Hematopoietic multipotent progenitor cell treated with erythropoietin and hydrocortisone succinate and interleukin-3 and kit ligand, for 8 days (in vitro differentiated cells): ENCODE data around the gene CCND1.
A peak's percentile ranks its signal among the peaks of the same experiment; 100 is the strongest.
"Not testable (repeated sequence)": the region's sequence is repeated elsewhere in the genome, so short reads cannot be mapped to it uniquely, and the experiment has no call there.

Source experiments
- DNase-seq: peaks from one replicate; pipeline ENCODE4 v3.0.0-alpha.2; 2015

The CCND1 gene

DNA sequence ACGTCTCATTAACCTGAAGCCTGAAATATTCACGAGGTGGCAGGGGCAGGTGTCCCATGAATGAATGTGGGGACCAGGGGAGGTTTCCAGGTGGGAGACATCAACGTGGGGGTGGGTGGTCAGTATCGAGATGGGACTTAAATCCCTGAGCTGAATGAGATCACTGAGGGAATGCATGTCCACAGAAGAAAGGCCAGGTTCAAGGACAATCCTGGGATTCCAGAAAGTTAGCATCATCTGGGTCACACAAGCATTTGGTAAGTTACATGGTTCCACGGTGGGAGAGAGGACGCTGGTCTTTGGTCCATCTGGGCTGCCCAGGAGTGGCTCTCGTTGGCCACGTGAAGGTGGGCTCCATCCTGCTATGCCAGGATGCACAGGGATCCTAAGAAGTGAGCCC is 22.7 kb upstream of the CCND1 start:
- DNase-seq: no peak

DNA sequence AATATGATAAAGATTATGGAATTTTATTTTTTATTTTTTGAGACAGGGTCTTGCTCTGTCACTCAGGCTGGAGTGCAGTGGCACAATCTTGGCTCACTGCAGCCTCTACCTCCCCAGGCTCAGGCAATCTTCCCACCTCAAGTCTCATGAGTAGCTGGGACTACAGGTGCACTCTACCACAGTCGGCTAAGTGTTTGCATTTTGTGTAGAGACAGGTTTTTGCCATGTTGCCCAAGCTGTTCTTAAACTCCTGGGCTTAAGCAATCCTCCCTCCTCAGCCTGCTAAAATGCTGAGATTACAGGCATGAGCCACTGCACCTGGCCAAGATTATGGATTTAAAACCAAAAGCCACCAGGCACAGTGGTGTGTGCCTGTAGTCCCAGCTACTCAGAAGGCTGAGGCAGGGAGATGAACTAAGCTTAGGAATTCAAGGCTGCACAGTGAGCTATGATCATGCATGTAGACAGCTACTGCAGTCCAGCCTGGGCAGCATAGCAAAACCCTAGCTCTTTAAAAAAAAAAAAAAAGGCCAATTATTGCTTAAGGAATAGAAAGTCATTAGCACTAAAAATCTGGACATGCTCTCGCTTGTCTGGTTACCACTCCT is 20.2 kb upstream of the CCND1 start:
- no peak for DNase-seq

DNA sequence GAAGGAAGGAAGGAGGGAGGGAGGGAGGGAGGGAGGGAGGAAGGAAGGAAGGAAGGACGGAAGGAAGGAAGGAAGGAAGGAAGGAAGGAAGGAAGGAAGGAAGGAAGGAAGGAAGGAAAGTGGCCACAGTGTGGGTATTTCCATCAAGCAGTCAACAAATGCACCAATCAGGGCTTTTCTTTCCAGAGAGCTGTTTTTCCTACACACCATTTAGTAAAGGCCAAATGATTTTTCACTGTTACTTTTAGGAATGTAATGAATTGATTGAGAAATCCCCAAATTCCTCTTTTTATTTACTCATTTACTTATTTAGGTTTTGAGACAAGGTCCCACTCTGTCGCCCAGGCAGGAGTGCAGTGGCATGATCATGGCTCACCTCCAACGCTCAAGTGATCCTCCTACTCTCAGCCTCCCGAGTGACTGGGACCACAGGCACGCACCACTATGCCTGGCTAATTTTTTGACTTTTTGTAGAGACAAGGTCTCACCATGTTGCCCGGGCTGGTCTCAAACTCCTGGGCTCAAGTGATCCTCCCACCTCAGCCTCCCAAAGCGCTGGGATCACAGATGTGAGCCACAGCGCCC is 18.8 kb upstream of the CCND1 start:
- DNase-seq: not testable (repeated sequence)

DNA sequence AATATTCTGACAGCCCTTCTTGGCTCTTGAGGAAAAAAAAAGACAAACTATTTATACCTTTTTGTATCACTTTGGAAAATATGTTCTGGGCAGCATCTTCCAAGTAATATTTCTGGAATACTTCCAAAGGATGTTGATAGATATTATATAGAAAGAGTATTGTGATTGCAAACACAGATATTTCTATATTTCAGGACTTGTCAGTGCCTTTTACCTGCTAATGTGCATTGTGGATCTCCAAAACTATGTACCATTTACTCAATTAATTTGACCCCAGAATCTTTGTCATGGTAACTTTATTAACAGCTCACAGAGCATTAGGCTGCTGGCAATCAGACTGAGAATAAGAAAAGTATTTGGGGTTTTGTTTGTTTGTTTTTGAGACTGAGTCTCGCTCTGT is 16.7 kb upstream of the CCND1 start:
- no peak for DNase-seq

DNA sequence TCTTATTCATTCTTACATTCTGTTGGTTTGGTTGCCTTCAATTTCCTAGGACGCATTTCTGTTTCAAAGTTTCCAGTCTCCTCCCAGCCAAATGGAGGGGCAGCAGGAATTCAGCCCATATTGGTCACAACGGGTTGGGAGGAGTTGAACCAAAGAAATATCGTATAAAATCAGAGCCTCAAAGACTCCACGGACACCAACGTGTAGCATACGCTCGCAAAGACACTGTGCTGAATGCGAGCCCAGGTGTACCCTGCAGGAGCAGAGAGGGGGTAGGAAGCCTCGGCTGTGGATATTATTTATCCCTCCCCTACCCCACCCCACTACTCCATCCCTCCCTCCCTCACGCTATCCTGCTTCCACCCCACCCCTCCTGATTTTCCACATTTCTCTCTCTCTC is 15.5 kb upstream of the CCND1 start:
- no peak for DNase-seq

DNA sequence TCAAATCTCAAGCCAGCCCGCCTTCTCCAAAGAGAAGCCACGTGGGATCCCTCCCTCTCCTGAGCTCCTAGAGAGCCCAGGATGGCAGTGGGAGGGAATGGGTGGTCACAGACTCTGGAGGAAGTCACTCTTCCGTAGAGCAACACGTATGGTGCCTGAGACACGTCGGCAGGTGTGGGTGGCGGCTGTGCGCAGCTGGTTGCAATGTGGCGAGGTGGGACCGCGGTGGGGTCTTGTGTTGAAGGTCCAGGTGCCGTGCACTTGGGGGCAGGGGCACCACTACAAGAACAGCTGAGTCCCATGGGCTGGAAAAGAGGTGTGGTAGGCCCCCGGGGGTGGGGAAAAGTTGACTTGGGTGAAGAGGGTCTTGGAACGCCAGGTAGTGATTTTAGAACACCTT is 13.4 kb upstream of the CCND1 start:
- no peak for DNase-seq

DNA sequence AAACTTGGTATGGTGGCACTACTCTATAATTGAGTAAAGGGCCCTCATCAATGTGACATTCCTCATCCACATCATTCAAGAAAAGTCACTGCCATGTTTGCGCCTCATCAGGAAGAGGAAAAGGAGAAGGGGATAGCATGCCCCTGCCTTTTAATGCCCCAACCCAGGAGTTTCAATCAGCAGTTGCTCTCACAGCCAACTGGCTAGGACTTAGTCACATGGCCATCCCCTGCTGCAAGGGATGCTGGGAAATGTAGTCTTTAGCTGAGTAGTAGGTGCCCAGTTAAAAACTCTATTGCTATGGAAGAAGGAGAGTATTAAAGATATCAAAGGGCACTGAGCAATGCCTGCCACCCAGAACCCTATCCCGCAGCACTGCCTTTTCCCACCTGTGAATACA is 10.9 kb upstream of the CCND1 start:
- DNase-seq: peak; percentile 23

DNA sequence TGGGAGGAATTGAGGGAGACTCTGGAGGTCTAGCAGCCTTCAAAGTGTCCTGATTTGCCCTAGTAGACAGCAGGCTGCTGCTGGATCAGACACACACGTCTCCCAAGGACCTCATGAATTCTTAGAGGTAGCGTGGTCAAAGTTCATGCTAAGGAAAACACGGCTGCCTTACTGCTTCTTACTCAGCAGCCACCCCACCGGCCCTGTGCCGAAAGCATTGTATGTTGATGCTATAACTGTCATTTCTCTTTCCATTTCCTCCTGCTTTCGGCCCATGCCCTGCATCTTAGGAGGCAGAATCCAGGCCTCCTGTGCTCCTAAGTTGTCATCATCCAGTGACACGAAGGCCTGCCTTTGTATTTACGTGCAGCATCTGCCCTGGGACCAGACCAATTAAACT is 10.5 kb upstream of the CCND1 start:
- no peak for DNase-seq

DNA sequence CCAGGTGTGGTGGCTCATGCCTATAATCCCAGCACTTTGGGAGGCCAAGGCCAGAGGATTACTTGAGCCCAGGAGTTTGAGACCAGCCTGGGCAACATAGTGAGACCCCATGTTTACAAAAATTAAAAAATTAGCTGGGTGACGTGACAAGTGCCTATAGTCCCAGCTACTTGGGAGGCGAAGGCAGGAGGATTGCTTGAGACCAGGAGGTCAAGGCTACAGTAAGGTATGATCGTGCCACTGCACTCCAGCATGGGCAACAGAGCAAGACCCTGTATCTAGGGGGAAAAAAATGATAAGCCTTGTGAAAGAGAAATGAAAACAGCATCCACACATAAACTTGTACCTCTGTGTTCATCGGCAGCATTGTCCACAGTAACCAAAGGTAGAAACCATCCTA is 8.1 kb upstream of the CCND1 start:
- no peak for DNase-seq

DNA sequence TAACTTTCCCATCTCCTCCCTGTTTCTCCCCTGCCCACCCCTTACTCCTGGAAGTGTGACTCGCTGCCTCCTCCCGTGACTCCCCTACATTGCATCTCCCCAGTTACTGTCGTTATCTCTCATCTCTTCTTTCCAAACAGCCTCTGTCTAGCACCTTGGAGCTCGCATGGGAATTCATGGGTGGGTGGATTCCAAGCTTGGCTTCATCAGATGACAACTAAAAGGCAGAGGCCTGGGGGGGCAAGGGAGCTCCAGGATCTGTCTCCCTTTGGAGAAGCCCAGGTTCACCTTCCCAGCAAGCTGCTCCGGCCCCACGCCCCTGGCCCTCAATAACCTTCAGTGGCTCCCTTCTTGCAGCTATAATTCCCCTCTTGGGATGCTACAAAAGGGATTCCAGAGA is 6.9 kb upstream of the CCND1 start:
- no peak for DNase-seq

DNA sequence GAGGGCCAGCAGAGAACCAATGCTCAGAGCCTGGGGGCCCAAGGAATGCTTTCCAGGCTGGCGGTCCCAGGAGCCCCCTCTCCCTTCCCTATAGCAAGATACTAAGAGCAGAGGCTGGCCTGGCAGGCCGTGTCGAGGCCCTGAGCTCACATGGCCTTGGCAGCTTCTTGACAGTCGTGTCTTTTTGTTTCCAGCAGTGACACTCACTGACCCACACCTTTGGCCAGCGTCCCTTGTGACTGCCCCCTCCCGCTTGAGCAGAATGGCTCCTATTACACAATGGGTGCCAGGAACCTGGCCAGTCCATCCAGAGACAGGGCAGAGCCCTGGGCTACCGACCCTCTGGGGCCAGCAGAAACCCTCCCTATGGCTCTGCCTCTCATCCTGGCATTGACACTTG is 6.4 kb upstream of the CCND1 start:
- DNase-seq: no peak

DNA sequence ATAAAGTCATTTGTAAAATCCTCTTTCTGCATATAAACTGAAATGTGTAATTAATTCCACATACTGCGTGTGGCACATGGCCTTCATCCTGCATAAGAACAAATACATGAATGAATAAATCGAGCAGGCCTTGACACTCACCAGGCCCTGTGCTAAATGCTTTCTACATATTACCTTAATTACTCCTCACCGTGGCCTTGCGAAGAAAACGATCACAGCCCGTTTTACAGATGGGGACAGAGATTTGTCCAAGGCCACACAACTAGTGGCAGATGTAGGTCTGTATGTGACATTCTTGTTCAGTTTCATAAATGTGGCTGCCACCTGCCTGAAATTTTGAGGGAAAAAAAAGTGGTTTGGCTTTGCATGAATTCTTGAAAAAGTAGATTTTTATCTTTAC is 5.8 kb upstream of the CCND1 start:
- DNase-seq: no peak

DNA sequence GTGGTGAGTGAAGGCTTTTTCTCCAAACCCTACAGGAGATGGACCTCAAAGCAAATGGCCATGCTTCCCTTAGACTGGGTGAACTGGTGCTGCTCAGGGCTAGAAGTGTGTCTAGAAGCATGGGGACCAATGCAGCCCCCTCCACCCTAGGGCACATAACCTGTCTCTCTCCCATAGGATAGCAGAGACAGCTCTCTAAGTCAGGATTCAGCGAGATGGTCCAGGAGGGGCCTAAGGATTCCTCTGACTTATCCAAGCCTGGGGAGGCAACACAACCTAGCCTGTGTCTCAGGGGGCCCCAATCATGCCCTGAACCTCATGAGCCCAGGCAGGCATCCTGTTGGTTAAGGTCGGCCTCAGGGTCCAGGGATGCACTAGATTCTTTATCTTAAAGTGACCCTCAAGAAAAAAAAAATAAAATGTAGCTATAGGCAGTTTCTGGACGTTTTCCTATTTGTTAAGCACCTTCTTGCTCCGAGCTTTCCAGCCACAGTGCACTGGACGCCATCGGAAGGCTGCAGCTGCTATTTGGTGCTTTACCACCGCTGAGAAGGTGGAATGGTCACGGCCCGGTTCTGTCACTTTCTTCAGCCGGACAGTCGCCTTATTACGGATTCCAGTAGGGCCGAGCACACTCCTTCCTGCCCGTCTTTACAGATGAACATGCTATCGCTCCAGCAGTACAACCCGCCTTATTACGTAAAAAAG is 5.0 kb upstream of the CCND1 start:
- no peak for DNase-seq

DNA sequence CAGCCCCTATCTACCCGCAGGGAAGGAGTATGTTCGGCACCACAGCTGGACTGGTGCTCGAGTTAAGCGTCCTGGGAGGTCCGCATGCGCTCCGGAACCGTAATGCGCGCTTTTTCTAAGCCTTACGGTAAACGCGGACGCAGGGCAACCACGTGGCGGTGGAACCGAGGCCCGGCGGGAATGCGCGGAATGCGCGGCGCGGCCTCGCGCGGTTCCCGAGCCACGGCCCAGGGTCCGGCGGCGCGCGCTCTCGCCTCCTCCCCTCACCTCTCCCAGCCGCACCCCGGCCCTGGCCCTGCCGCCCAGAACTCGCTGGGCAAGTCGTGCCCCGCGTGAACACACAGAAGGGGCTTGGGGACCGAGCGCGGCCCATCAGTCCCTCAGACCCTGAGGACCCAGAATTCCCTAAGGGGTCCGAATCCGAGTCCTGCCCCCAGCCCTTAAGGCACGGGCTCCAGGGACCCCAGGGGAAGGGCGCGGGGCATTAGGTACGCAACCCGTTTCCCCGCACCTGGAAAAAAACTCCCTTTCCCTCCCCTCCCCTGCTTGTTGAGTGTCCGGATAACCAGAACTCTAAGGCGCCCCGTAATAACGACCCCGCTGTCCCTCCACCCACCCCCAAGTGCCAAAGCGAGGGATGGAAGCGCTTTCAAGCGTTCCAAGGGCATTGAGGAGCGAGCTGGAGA is 4.3 kb upstream of the CCND1 start:
- peak; percentile 41 for DNase-seq

DNA sequence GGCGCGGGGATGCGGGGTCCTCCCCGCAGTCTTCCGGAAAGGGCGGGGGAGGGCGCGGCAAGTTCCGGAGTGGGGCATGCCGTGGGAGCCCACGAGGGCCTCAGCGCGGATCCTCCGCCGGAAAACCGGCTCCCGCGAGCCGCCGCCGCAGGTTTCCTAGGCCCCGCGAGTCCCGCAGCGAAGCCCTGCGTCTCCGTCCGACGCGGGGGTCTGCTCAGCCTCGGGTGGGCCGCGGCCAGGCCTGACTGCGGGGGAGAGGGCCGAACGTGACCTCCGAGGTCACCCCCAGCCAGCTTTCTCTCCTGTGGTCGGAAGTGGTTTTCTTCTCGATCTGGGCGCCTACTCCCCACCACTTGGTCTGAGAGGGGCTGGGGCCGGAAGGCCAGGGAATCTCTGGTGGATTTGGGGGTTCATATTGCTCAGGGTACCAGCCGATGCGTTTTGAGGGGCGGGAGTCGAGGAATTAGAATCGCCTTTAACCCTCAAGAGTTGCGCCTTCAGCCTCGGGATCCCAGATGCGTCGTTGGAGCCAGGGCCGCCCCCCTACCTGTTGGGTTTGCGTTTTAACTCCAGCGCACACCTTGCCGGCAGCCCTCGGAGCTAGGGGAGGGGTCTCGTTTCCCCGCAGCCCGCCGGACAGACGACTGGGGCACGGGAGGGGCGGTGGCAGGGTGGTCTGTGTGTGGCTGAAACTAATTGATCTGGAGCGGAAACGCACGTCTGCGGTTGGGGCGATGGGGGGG is 3.6 kb upstream of the CCND1 start:
- DNase-seq: no peak

DNA sequence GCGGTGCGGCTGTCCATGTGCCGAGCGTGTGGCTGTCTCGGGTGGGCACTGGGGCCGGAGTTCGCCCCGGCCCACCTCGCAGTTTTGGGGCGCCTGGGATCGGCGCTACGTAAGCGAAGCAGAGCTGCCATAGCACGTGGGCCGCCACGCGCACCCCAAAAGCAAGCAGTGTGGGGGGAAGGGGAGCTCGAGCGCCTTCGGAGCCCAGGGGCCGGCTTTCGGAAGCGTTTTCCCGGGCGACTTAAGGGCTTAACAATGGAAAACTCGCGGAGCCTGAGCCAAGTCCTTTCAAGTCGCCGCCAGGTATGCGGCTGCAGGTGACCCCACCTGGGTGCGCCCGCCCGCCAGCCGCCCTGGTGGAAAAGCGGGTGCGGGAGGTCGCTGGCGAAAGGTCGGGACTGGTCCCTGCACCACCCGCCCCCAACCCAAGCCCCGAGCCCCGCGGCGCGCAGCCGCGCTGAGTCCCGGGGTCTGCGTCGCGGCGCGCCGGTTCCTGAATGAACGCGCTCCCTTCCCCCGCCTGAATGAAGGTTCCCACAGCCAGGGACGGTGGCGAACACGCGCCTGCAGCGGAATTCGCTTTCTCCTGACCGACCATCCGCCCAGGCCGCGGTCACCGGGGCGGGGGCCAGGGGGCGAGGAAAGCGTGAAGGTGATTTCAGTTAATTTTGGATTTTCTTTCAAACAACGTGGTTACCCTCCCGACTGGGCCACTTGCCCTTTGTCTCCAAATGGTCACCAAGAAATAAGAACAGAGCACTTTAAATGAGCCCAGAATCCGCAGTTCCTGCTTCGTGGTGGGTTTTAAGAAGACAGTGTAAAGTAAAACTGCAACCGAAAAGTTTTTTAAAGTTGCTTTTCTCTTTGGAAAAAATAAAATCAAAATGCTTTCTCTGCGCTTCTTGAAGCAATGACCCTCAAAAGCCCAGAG is 2.8 kb upstream of the CCND1 start:
- peak; percentile 16 for DNase-seq

DNA sequence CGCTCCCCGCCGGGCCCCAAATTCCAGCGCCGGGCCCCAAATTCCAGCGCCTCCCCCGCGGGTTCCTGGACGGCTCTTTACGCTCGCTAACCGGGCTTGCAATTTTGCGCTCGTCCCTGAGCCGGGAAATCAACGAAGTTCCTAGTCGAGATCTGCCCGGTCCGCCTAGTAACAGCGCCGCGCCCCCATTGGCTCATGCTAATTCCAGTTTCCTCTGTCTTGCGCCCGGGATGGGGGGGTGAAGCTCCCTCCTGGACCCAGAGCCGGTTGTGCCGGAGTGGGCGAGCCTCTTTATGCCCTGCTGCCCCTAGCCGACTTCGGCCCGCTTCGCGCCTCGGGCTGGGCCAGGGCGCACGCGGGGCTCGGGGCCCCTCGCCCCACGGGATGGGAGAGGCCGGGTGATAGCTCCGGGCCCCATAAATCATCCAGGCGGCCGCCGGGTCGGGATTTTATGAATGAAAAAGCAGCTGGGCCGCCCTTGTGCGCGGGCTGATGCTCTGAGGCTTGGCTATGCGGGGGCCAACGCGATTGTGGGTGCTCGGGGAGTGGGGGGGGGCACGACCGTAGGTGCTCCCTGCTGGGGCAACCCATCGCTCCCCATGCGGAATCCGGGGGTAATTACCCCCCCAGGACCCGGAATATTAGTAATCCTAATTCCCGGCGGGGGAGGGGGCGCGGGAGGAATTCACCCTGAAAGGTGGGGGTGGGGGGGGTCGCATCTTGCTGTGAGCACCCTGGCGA is 1.8 kb upstream of the CCND1 start:
- peak; percentile 86 for DNase-seq

DNA sequence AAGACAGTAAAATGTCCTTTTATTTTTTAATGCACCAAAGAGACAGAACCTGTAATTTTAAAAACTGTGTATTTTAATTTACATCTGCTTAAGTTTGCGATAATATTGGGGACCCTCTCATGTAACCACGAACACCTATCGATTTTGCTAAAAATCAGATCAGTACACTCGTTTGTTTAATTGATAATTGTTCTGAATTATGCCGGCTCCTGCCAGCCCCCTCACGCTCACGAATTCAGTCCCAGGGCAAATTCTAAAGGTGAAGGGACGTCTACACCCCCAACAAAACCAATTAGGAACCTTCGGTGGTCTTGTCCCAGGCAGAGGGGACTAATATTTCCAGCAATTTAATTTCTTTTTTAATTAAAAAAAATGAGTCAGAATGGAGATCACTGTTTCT is 1.1 kb upstream of the CCND1 start:
- no peak for DNase-seq

DNA sequence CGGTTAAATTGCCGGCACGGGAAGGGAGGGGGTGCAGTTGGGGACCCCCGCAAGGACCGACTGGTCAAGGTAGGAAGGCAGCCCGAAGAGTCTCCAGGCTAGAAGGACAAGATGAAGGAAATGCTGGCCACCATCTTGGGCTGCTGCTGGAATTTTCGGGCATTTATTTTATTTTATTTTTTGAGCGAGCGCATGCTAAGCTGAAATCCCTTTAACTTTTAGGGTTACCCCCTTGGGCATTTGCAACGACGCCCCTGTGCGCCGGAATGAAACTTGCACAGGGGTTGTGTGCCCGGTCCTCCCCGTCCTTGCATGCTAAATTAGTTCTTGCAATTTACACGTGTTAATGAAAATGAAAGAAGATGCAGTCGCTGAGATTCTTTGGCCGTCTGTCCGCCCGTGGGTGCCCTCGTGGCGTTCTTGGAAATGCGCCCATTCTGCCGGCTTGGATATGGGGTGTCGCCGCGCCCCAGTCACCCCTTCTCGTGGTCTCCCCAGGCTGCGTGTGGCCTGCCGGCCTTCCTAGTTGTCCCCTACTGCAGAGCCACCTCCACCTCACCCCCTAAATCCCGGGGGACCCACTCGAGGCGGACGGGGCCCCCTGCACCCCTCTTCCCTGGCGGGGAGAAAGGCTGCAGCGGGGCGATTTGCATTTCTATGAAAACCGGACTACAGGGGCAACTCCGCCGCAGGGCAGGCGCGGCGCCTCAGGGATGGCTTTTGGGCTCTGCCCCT is 529 bp upstream of the CCND1 start:
- DNase-seq: peak; percentile 36

DNA sequence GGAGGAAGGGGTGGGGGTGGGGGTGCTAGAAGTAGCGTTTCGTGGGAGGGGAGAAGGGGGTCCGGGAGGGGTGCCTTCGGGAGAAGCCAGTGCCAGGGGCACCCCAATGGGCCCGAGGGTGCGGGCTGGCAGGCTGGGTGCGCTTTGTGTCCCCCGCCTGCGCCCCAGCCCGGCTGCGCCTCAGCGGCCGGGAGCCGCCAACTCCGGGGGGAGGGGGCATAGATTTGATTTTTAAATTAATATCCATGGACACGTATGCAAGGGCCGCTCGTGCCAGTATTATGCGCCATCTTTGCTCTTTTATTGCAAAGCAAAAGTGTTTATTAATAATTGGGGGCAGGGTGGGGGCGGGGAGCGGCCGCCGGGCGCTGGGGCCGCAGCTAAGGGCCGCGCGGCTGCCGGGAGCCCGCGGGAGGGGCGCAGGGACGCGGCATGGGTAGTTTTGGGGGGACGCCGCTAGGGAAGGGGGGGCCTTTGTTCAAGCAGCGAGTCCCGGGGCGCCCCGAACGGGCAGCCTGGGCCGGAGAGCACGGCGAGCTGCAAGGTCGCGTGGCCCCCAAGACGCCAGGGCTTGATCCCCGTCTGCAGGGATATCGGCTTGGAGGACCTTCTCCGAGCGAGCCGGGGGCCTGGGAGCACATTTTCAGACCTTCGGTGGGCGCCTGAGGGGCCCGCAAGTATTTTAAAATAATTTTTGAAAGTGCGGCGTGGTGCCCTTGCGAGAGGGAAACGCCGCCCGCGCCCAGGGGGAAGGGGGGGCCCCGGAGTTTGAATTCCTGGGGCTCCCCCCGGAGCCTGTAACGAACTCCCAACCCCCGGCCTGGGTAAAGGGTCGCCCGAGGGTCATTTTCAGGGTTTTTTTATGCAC is 959 bp downstream of the CCND1 start:
- DNase-seq: no peak
